GM19240 (cell line): Measurements from ENCODE around the gene OR10V1.

ENCODE experiments used
- DNase-seq: peaks from one replicate; pipeline ENCODE4 v3.0.0; 2011; ENCODE audit warnings: low spot score; ENCODE audit not compliant: insufficient read length

Gene OR10V1, protein sequence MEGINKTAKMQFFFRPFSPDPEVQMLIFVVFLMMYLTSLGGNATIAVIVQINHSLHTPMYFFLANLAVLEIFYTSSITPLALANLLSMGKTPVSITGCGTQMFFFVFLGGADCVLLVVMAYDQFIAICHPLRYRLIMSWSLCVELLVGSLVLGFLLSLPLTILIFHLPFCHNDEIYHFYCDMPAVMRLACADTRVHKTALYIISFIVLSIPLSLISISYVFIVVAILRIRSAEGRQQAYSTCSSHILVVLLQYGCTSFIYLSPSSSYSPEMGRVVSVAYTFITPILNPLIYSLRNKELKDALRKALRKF

GRCh38 chr11:59713745-59714144 lies at the start of gene OR10V1:
TSS of gene OR10V1 (minus strand) at chr11:59713845. CDS start at chr11:59713845, 0 bp downstream.
- DNase-seq: no peak

DNA sequence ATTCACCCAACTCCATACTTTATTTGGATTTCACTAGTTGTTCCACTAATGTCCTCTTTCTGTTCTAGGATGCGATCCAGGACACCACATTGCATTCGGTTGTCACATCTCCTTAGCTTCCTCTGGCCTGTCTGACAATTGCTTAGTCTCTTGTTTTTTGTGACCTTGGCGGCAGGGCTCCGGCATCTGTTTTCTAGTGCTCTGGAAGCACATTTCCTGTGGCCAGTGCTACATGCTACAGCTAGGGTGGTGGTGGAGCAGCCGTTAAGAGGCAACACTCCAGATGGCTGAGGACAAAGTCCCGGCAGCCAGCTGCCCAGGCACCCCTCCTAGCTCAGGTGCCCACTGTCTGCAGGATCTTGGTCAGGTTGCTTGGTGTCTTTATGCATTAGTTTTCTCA lies 48.3 kb upstream of the OR10V1 start:
- no peak for DNase-seq

GRCh38 chr11:59760771-59761170 lies 47.1 kb upstream of the OR10V1 start:
- no peak for DNase-seq

GRCh38 chr11:59759900-59760299 lies 46.3 kb upstream of the OR10V1 start:
- no peak for DNase-seq

DNA sequence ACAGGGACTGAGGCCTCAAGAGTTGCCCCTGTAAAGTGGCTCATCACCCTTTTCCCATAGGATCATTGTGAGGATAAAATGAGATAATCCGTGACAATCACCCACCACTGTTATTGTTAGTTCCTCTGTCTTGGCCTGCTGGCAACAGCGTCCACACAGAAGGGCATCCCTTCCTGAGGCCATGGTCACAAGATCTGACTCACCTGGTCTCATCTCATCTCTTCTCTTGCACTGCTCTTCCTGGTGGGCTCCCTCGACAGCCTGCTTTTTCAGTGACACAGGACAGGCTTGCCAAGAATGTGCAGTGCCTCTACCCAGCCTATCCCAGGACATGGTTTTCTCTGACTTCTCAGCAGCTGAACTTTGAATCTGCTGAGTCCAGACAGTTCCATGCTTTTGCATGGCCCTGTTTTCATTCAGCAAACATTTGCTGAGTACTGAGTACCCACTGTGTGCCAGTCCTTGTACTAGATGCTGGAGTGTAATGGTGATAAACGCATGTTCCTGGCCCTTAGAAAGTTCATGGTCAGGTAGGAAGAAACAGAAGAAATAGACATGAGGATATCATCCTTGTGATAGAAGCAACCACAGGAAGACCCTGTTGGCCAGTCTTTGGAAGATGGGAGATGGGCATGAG lies 44.9 kb upstream of the OR10V1 start:
- DNase-seq: no peak

DNA sequence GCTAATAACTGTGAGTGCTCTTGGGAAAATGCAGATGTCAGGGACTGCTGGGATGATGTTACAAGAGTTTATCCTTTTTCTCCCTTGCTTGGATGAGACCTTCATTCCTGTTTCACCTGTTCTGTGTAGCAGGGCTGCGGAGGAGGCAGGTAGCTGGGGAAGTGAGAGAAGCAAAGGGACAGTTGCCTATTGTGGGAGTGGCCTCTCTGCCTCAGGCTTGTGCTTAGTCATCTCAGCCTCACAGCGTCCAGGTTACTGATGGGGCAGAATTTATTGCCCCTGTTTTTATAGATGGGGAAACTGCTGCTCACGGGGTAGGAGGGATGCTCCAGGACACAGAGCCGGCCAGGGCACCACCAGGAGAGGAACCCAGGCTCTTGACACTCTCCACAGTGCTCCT lies 43.2 kb upstream of the OR10V1 start:
- DNase-seq: no peak

- no peak for DNase-seq
These were observed 42.9 kb upstream of the OR10V1 start for GRCh38 chr11:59756558-59756840.

GRCh38 chr11:59755701-59756557 lies 42.3 kb upstream of the OR10V1 start:
- no peak for DNase-seq

DNA sequence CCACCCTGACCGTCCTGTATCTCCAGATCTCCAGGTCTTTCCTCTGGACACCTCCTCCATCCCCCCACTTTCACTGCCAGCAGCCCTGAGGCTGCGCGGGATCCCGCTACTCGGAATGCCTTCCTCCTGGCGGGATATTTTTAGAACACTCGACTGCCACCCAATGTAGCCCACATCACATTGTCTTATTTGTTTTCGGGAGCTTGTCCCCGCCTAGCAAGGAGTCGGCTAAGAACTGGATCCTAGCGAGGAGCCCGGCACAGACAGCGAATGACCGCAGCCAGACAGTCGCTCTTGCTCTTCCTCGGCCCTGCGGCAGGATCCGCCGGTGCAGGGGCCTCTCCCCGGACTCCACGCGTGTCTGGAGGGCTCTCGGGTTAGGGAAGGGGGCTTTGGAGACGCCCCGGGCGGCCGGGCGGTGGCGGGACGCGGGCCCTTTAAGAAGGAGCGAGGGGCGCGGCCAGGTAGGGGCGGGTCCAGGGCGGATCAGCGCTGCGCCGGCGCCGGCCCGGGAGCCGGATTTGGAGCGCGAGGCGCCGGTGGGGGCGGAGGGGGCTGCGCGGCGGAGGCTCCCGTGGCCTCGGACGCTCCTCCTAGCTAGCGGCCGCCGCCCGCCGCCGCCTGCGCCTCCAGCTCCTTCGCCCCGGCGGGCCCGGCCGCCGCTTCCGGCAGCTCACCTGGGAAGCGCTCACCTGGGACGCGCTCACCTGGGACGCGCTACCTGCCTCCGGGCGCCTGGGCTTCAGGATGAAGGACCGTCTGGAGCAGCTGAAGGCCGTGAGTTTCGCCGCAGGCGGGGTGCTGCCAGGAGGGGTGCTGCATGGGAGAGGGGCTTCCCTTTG lies 41.4 kb upstream of the OR10V1 start, which contains the start of gene STX3:
STX3 (plus strand) TSS at position 518 of the 842 bp plus-strand sequence; CDS start at position 748, 230 bp downstream.
- DNase-seq: no peak

DNA sequence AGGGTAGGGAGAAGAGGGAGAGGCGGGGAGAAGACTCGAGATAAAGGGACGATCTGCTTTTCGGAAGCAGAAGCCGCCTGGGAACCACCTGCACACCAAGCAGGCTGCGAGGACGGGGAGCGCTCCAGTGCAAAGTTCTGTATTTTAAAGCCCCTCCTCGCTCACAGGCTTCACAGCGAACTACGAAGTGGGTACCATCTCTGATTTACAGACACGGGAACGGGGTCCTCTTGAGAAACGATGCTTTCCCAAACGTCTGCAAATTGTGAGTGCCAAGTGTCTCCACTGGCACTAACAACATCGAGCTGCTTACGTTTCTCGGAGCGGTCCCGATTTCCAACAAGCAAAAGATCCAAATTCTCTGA lies 40.8 kb upstream of the OR10V1 start:
- DNase-seq: no peak

DNA sequence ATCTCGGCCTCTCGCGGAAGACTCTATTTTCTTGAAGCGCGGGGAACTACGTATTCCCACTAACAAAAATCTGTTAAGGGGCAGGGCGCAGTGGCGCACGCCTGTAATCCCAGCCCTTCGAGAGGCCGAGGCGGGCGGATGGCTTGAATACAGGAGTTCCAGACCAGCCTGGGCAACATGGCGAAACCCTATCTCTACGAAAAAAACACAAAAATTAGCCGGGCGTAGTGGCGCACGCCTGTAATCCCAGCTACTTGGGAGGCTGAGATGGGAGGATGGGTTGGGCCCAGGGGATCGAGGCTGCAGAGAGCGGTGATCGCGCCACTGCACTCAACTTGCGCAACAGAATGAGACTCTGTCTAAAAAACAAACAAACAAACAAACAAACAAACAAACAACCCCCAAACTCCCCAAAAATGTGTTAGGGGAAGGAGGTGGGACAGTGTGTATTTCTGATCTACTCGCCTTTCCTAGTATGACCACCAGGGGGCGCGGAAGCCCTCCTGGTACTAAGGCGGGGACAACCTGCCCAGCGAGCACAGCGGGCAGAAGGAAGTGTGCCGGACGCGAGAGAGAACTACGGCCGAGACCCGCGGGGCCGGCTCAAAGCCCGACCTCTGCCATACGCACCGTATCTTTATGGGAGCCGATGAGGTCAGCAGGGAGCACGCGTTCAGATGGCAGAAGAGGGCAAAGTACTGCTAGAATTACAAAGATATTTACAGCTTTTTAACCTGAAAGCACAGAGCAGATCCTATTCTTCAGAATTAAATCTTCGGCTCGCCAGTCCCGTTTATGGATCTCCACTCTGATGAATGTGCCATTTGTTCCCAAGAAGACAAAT lies 40.2 kb upstream of the OR10V1 start:
- peak; percentile 87 for DNase-seq

DNA sequence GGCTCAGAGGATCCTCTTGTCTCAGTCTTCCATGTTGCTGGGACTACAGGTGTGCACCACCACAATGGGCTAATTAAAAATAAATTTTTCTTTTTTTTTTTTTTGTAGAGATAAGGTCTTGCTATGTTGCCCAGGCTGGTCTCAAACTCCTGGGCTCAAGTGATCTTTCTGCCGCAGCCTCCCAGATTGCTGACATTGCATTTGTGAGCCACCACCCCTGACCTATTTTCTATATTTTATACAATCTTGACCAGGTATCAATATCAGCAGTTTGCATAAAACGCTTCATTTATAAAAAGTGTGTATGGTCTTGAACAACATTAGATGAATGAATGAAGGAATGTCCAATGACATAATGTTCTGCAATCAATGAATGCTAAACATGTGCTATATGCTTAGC lies 32.5 kb upstream of the OR10V1 start:
- DNase-seq: no peak

GRCh38 chr11:59730896-59731565 lies 17.4 kb upstream of the OR10V1 start:
- no peak for DNase-seq

DNA sequence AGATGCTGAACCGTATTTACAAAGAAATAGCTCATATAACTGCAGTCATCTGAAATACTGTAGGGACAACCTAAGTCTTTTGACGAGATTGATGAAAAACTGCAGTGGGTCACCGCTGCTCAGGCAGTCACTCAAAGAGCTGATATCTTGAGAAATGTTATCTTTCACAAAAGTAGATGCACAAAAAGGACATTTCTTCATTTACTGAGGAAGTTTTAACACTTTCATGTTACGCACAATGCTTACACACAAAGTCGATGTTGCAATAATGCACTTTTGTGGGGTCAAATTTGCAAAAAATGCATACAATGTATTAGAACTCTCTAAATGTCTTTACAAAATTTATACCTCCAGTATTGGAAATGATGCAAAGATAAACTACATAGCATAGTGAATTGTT lies 16.2 kb upstream of the OR10V1 start:
- no peak for DNase-seq

GRCh38 chr11:59728913-59729312 lies 15.3 kb upstream of the OR10V1 start:
- DNase-seq: no peak

DNA sequence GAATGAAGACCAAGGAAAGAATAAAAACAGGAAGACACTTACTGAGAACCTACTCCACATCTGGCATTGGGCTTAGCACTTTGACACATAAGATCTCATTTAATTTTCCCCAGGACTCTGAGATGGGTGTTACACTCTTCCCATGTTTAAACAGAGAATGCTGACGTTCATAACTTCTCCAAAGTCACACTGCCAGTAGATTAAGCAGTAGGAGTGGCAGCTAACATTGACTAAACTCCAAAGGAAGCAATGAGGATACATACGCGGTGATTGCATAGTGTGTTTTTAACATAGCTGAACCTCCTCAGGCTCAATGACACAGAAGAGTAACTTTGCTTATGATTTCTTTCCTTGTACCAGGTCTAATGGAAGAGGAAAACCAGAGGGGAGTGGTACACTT lies 14.5 kb upstream of the OR10V1 start:
- DNase-seq: no peak

GRCh38 chr11:59727426-59727825 lies 13.8 kb upstream of the OR10V1 start:
- no peak for DNase-seq

DNA sequence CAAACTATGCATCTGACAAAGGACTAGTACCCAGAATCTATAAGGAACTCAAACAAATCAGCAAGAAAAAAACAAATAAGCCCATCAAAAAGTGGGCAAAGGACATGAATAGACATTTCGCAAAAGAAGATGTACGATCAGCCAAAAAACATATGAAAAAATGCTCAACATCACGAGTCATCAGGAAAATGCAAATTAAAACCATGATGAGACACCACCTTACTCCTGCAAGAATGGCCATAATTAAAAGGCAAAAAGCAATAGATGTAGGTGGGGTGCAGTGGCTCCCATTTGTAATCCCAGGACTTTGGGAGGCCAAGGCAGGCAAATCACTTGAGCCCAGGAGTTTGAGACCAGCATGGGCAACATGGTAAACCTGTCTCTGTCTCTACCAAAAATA lies 10.4 kb upstream of the OR10V1 start:
- no peak for DNase-seq

GRCh38 chr11:59719556-59719955 lies 5.9 kb upstream of the OR10V1 start:
- no peak for DNase-seq

- DNase-seq: no peak
These were observed 2.4 kb upstream of the OR10V1 start for GRCh38 chr11:59716051-59716450.
